ENCODE results near the gene ADRM1.

ADRM1 gene

DNA sequence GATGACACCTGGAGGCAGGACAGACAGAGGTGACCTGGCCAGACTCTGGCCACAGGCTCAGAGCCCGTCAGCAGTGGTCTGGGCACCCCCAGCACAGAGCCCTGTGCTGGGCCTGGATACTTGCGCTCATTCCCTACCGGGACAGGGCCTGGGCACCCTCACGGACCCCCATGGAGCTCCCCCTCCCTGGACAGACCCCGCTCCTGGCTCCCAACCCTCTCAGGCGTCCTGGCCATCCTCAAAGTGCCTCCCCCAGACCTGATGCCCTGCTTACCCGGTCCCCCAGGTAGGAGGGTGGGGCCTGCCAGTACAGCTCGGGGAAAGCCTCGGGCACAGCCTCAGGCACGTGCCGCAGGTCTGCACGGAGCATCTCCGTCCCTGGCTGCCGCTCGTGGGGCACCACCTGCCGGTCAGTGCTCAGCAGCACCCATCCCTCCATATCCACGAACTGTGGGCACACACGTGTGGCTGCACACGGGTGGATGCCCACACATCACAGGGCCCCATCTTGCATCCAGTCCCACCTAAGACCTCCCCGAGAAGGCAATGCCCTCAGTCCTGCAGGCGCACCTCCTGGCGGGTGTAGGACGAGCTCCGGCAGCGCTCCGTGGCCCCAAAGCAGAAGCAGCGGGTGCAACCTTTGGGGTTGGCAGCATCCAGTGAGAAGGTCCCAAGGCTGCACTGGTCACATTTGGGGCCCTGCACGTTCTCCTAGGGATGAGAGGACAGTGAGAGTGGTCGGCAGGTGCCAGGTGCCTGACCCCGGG is 24.3 kb downstream of the ADRM1 start:
- DNase-seq: no peak

DNA sequence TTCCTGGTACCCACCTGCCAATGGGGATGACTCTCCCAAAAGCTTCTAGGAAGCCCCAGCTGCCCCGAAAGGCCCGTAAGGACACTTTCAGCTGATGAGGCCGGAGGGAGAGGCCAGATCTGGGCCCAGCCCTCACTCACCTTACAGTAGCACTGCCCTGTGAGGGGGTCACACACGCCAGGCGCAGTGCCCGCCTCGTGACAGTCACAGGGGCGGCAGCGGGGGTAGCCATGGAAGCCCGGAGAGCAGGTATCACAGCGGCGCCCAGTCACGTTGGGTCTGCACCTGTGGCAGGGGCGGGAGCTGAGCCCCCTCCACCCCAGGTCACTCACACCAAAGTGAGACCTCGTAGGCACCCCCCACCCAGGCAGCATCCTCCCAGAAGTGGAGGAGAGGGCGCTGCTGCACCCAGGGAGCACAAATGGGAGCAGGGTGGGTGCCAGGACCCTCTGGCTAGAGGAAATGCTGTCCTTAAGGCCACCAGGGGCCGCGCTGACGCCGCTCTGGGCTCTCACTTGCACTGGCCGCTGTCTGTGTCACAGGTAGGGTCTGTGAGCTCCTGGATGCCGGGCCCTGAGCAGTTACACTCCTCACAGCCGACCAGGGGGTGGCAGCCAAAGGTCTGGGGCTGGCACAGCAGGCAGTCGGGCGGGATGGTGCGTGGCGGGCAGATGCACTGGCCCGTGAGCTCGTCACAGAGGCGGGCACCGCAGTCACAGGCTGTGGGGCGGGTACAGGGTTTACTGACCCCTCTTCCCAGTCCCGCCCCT is 25.1 kb downstream of the ADRM1 start:
- no peak for DNase-seq

DNA sequence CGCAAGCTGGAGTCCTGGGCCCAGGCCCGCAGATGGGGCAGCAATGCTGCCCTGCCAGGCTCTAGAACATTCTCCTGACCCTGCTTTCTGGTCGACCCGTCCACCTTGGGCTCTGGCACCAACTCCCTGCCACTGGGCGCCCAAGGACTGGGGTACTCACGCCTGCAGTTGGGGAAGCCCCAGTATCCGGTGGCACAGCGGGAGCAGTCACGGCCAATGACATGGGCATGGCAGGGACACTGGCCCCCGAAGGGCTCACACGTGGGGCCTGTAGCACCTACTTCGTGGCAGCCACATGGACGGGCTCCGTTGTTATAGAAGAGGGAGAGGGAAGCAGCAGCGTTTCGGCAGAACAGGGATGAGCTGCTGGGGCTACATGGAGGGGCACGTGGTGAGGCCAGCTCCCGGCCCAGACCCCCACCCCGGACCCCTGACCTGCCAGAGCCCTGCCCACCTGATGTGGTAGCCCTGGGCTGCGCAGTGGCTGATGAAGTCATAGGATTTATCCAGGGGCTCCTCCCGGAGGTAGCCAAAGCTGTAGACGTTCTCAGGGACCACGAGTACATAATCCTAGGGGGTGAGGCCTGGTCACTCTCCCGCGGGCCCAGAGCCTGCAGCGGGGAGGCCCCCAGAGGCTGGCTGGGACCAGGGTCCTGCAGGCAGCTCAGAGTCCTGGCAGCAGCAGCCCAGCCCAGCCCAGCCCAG is 26.0 kb downstream of the ADRM1 start:
- DNase-seq: no peak

DNA sequence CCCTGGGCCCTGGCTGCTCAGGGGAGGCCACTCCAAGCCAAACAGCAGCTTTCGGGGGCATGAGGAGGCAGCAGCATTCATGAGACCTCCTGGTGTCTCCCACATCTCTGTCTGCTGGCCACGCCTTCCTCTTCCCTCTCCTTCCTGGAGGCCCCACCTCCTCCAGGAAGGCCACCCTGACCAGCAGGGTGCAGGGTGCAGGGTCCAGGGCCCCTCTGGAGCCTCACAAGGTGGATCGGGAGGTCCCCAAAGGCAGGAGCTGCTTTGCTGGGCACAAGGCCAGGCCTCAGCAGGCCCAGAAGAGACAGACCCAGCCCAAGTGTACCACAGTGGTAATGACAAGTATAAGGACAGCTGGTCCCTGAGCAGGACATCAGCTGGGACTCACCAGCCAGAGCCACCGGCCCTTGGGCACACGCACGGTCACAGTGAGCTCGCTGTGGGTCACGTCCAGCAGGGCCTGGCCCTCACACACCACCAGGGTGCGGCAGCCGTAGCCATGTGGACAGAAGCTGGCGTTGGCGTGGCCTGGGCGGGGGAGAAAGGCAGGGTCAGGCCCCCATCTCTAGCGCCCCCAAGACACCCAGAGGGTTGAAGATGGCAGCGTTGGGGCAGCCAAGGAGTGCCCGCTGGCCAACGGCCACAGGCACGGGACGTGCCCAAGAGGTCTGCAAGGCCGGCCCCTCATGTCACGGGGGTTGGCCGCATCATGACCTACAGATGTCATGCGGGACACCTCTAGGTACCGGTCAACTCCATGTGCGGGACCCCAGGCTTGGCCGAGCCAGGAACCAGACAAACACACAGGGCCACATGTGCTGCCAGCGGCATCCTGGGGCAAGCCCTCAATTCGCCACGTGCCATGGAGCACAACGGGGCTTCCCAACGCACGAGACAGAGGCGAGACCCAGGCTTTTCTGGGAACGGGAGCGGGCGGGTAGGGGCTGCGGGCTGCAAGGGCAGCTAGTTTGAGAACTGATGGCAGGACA is 26.9 kb downstream of the ADRM1 start:
- DNase-seq: no peak

DNA sequence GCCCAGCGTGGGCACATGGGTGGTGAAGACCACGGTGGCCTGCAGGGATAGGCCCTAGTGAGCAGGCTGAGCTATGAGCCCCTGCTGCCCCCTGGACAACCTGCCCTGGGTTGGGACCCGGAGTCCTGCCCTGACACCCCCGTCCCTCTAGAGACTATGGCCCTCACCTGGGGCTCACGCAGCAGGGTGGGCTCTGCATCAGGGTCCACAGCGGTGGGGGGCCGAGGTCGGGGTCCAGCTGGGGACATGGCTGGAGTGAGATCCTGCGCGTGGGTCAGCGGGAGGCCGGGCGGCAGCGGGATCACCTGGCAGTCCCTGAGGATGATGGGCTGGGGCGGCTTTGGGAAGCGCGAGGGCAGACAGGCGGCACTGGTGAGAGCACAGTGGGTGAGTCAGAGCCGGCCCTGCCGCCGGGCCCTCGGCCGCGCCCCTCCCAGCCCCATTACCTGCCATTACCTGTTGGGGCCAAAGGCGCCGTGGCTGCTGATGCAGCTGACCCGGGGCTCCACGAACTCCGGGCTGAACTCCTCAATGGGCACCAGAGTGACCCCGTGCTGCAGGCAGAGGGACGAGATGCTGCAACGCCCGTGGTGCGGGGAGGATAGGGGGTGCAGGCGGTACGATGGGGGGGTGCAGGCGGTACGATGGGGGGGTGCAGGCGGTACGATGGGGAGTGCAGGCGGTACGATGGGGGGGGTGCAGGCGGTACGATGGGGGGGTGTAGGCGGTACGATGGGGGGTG is 27.9 kb downstream of the ADRM1 start:
- no peak for DNase-seq

DNA sequence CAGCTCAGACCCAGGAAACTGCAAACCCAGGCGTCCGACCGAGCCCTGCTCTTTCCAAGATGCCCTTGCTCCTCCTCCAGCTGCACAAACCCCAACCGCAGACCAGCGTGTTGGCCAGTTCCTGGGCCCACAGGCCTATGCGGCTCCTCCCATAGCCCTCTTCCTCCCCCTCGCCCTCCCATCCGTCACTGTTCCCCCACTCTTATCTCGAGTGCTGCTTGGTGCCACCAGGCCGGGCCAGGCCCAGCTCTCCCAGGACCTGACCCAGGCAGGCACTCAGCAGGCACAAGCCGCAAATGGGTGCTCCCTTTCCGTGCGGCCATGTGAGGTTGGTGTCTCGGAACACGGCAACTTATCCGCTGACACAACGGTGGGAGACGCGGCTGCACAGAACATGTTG is 28.6 kb downstream of the ADRM1 start:
- no peak for DNase-seq

DNA sequence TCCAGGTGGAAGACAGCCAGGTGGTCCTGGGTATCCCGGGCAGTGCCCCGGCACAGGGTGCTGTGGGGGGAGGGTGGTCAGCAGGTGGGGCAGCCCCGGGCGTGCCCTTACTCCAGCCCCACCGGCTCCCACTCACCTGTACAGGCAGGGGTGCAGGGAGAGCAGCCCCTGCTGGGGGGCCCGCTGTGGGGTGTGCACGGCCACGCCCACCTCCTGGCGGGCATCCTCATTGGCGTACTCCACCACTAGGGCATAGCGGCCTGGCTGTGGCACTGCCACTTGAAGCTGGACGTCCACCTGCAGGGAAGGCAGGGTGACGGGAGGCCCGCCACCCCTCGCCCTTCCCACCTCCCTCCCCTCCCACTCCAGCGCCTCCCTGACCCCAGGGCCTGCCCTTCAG is 29.6 kb downstream of the ADRM1 start:
- DNase-seq: no peak

DNA sequence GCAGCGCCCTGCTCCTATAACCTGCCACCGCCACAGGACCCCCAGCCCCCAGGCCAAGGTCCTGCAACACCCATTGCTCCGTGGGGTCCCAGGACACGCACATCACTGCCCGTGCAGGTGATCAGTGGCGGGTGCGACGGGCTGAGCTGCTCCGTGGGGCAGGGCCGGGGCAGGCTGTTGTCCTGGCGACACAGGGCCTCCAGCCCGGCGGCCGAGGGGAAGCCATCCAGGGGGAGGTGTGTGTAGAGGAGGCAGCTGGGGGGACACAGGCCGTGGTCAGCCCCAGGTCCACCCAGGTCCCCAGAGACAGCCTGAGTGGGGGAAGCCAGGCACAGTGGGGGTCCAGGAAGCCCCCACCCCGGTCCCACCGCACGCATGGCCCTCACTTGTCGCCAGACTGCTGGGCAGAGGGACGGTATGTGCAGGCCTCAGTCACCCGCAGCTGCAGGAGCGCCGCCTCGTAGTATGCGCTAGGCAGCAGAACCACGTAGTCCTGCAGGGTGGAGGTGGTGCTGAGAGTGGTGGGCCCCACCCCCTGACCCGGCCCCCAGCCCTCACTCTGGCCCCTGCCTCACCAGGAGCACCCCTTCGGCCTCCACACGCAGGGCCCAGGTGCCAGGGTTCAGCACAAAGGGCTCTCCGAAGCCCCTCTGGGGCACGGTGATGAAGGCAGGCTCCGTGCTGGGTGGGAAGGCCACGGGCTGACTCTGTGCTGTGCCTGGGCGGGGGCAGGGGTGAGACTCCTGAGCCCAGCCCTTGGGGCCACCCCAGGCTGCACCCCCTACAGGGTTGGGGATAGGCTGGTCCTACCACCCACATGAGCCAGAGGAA is 30.4 kb downstream of the ADRM1 start:
- DNase-seq: no peak

DNA sequence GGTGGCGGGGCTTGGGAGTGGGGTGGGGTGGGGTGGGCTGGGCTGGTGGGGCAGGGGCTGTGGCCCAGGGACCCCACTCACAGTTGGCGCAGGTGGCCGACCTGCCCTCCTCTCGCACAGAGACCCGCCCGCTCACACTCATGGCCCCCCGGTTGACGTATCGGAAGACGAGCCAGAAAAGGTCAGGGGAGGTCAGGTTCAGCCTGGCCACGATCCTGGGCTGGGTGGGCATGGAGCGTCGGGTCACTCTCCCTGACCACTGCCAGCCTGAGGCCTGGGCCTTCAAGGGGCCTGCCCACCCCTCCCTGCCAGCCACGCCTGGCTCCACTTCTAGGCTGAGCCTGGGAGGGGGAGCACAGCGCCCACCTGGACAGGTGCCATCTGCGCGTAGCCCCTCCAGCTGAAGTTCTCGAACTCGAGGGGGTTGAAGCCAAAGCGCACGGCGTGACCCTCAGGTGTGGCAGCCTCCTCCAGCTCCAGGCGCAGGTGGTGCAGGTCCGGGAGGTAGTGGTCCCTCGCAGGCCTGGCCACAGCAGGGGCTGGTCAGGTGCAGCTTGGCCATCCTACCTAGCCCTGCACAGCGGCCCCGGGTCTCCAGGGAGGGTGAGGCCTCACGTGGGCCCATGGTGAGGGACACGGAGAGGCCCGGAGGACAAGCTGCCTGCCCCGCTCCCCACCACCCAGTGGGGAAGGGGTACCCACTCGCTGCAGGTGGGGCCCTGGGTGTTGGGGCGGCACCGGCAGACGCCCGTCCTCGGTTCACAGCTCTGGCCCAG is 31.2 kb downstream of the ADRM1 start:
- DNase-seq: no peak

DNA sequence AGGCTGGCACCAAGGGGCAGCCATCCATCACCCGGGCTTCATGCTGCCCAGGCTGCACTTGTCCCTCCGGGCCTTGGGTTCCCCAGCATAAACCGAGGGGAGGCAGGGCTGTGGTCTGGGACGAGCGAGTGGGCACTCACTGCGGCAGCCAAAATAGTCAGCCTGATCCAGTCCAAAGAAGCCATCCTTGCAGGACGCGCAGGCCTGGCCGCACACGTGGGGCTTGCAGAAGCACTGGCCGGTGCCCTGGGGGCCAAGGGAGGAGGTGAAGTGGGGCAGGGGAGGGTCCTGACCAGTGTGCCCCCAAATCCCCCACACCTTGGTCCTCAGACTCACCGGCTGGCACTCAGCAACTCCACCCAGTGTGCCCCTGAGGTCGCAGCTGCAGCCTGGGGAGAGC is 32.1 kb downstream of the ADRM1 start:
- DNase-seq: no peak

DNA sequence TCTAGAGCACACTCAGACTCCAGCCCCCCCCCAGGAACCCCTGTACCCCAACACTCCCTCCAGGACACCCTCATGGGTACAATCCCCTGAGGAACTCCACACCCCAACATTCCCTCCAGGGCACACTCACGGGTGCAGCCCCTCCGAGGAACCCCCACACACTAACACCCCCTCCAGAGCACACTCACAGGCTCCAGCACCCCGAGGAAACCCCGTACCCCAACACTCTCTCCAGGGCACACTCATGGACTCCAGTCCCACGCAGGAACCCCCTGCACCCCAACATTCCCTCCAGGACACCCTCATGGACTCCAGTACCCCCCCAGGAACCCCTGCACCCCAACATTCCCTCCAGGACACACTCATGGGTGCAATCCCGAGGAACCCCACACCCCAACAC is 32.7 kb downstream of the ADRM1 start:
- DNase-seq: no peak

DNA sequence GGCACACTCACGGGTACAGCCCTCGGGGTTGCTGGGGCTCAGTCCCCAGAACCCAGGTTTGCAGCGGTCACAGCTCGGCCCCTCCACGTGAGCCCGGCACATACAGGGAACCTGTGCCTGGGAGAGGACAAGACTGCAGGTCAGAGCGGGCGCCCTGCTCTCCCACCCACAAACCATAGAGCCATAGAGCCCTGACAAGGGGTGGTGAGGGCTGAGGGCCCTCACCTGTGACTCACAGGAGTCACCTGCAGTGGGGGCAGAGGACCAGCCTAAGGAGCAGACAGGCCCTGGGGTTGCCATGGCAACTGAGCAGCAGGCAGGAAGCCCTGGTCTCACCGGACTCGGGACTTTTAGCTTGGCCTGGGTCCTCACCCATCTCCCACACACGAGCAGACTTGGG is 33.5 kb downstream of the ADRM1 start:
- no peak for DNase-seq

DNA sequence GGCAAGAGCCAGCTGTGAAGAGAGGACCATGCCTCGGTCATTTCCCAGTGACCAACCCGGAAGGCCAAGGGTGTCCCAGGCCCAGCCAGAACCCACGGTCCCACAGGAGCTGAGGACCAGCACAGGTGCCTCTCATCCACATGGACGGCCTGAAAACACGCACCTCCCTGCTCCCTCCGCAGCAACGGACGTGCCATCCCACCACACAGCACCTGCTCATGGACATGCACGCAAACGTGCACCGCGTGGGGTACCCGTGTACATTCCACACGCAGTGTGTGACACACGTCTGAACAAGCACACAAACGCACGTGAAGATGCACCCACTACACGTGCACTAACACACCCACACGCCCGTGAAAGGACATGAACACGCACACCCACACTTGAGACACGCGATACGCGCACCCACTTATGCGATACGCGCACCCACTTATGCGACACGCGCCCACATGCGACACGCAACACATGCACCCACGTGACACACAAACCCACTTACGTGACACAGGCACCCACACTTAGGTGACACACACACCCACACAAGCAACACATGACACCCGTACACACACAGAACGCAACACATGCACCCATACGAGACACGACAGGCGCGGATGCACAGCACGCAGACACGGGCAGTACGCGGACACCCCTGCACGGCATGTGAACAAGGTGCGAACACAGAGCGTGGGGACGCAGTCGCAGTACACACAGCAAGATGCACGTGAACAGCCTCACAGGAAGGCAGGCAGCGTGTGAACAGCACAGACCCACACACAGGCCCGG is 34.2 kb downstream of the ADRM1 start:
- no peak for DNase-seq

DNA sequence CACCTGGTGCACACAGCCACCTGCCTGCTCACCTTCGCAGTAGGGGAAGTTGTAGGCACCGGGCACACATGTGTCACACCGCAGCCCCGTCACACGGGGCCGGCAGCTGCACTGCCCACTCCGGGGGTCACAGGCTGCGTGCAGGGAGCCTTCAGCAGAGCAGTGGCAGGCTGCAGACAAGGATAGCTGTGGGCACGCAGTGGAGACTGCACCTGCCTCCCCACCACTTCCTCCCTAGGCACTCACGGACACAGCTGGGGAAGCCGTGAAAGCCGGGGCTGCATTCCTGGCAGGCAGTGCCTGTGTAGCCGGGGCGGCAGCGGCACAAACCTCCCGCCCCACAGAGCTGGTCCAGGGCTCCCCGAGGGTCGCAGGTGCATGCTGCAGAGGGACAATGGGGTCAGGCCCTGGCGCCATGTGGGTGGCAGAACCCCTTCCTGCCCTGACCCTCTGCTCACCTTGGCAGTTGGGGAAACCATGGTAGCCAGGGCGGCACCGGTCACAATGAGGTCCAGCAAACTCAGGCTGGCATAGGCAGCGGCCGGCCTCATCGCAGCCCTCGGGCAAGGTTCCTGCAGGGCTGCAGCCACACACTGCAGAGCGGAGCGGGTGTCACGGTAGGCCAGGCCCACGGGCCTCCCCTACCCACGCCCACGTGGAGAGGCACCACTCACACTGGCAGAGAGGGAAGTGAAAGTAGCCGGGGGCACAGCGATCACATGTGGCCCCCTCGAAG is 34.9 kb downstream of the ADRM1 start:
- no peak for DNase-seq

DNA sequence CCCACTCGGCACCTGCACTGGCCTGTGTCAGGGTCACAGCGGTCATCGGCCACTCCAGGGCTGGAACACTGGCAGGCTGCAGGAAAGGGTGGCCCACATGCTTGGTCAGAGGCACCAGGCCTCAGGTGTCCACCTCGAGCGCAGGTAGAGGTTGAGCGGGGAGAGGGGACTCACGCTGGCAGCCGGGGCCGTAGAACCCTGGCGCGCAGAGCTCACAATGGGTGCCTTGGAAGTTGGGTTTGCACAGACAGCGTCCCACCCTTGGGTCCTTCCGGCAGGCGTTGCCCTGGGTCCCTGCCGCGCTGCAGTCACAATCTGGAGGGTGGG is 35.5 kb downstream of the ADRM1 start:
- no peak for DNase-seq

DNA sequence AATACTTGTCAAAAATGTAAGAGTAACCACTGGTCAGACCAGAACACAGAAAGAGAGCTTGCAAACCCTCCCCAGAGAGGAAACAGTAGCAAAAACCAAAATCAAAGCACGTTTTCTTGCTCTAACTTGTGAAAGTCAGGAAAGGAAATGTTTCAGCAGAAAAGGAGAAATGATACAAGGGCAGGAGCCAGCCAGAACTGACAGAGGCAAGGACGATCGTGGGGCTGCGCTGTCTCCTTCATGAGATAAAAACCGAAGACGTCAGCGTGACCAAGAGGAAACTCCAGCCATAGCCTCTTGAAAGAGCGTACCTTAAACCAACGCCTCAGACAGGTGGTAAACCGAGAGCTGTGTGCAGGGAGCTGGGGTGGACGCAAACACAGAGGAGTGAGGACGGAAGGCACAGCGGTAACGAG is 36.9 kb downstream of the ADRM1 start:
- no peak for DNase-seq

DNA sequence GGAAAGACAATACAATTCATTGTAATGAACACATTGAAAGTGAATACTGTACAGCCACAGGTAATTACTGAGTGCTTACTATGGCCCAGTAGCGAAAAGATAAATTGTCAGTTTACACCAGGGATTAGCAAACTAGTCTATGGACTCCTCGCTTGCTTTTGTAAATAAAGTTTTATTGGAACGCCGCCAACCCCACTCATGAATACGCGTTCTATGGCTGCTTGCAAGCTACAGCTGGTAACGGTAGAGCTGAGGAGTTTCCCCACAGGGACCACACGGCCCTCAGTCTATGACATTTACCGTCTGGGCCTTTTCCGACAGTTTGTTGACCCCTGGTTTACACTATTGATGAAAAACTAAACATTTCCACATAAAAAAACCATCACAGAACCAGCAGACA is 40.1 kb downstream of the ADRM1 start:
- DNase-seq: no peak

DNA sequence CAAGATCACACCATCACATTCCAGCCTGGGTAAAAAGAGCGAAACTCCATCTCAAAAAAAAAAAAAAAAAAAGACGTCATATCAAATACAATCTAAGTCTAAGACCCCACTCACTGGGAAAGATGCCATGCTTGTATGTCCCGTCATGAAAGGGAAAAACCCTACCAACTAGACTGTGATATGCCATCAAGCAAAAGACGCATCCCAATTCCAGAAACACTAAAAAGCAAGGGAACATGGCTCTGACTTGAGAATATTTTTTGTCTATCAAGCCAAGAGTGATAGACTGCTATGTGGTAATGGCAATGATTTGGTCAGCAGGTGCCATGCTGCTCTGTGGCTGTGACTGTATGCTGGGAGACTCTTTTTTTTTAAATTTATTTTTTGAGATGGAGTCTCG is 41.3 kb downstream of the ADRM1 start:
- no peak for DNase-seq

DNA sequence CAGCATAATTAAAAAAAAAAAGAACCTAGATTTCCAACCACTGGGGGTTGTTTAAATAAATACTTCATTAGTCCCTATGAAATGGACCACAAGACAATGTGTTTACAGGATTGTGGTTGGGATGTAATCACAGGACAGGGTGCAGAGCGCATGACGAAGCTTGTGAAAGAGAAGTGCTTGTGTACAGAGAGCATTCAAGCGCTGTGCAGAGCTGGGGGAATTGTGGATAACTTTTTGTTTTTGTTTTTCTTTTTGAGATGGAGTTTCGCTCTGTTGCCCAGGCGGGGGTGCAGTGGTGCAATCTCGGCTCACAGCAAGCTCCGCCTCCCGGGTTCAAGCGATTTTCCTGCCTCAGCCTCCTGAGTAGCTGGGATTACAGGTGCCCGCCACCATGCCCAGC is 42.0 kb downstream of the ADRM1 start:
- no peak for DNase-seq

Measured in stimulated activated CD4-positive, alpha-beta T cell treated with anti-CD3 and anti-CD28 coated beads, Interleukin-1b, Interleukin-23, amount 100 ng/mL, for 48 hours (primary cell).